ENCODE measurements around the gene DUOXA1. TPM values are rescaled to one million over a fixed set of nuclear protein-coding genes. Genes with fewer than 3 reads are reported as not detected.

Gene DUOXA1
- total RNA-seq, 1 experiment from 2014 or later, result 0.09 TPM

DNA sequence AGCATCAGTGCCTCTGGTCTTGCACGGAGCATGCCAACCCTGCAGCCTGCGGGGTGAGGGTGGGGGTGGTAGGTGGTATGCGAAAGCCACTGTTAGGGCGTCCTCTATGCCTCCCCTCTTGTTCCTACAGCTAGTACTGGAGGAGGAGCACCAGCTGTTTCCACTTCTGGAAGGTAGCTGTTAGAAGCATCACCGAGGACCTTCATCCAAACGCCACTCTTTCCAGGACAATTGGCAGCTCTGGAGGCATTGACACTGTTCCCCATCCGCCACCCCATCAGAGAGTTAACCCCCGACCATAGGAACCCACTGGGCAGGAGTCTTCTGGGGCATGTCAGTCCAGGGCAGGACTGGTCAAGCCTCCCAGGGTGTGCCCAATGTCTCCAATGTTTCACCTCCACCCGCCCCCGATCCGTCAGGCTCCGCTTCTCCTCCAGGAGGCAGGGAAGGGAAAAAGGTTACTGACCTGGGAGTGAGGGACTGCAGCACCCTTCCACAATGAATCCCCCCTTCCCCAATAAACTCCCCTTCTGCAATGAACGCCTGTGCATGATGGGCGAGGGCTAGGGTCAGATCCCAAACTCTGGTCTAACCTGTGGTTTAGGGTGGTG lies 16.2 kb downstream of the DUOXA1 start:
- no peak for DNase-seq (ENCODE audit: low spot score)
- TF ChIP-seq ARID4B (CRISPR knock-in tag; IDR thresholded peaks at IDR 0.05; ENCODE audit: borderline replicate concordance), result no peak
- no peak for TF ChIP-seq NFE2L1 (CRISPR knock-in tag; IDR thresholded peaks at IDR 0.05)
- no peak for TF ChIP-seq CDX4 (CRISPR knock-in tag; IDR thresholded peaks at IDR 0.05; ENCODE audit: borderline replicate concordance)
- no peak for TF ChIP-seq ETV6 (CRISPR knock-in tag; IDR thresholded peaks at IDR 0.05)
- no peak for TF ChIP-seq OVOL2 (CRISPR knock-in tag; IDR thresholded peaks at IDR 0.05; ENCODE audit: borderline replicate concordance)
- no peak for TF ChIP-seq SMAD4 (CRISPR knock-in tag; IDR thresholded peaks at IDR 0.05)
- no peak for TF ChIP-seq CREB1 (CRISPR knock-in tag; IDR thresholded peaks at IDR 0.05)
- TF ChIP-seq, protein P1, sequence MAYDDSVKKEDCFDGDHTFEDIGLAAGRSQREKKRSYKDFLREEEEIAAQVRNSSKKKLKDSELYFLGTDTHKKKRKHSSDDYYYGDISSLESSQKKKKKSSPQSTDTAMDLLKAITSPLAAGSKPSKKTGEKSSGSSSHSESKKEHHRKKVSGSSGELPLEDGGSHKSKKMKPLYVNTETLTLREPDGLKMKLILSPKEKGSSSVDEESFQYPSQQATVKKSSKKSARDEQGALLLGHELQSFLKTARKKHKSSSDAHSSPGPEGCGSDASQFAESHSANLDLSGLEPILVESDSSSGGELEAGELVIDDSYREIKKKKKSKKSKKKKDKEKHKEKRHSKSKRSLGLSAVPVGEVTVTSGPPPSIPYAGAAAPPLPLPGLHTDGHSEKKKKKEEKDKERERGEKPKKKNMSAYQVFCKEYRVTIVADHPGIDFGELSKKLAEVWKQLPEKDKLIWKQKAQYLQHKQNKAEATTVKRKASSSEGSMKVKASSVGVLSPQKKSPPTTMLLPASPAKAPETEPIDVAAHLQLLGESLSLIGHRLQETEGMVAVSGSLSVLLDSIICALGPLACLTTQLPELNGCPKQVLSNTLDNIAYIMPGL (CRISPR knock-in tag; IDR thresholded peaks at IDR 0.05), result no peak
- TF ChIP-seq ZNF671 (CRISPR knock-in tag; IDR thresholded peaks at IDR 0.05), result no peak
- TF ChIP-seq IRF1 (CRISPR knock-in tag; IDR thresholded peaks at IDR 0.05), result no peak
- TF ChIP-seq AFF4 (CRISPR knock-in tag; IDR thresholded peaks at IDR 0.05; ENCODE audit: borderline replicate concordance), result no peak
- TF ChIP-seq, protein P2, sequence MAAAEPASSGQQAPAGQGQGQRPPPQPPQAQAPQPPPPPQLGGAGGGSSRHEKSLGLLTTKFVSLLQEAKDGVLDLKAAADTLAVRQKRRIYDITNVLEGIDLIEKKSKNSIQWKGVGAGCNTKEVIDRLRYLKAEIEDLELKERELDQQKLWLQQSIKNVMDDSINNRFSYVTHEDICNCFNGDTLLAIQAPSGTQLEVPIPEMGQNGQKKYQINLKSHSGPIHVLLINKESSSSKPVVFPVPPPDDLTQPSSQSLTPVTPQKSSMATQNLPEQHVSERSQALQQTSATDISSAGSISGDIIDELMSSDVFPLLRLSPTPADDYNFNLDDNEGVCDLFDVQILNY (CRISPR knock-in tag; IDR thresholded peaks at IDR 0.05), result no peak
- no peak for TF ChIP-seq RELA (CRISPR knock-in tag; IDR thresholded peaks at IDR 0.05; ENCODE audit: borderline replicate concordance)
- peaks cover 44% of the 10 kb centered on the region for H3K4me1 Mint-ChIP-seq
- no peak overlapping the region for H3K27ac Mint-ChIP-seq
- peak overlapping the region; percentile 64 for H3K4me3 Mint-ChIP-seq
- CTCF ChIA-PET, result interaction anchor here (1.0 to 8.3 kb wide), 7 partner anchors 10 to 425 kb away, joined by 3 to 231 read pairs (median 4); partner anchors contain the start of genes DUOX1 and DUOXA1
- peaks cover 100% of the 10 kb centered on the region for H3K27me3 Mint-ChIP-seq (ENCODE audit: low read depth)
- no peaks in the 10 kb centered on the region for H3K36me3 Mint-ChIP-seq
- H3K9me3 Mint-ChIP-seq, result no peaks in the 10 kb centered on the region
- POLR2A ChIA-PET, result no interaction called here
- ATAC-seq, result peak; percentile 3
